Effector memory CD8-positive, alpha-beta T cell (primary cell): ENCODE results near the gene MACF1.

Experiments
- ATAC-seq: fragments of 150-1000 bp; cut with Tn5 transposase; replicated peaks from 2 replicates; pipeline ENCODE4 v1.10.0; 2021; ENCODE audit warnings: mild to moderate bottlenecking, moderate library complexity
- DNase-seq, 3 experiments: peaks; one replicate each; pipeline ENCODE4 v3.0.0; 2021
- H3K27ac Mint-ChIP-seq, 2 donors: one replicate each; pipeline ENCODE4 v1.8.0; 2022; ENCODE audit warnings: mild to moderate bottlenecking in 2 of 2, mixed read lengths in 2 of 2, moderate library complexity in 2 of 2
- H3K27me3 Mint-ChIP-seq, 2 donors: one replicate each; pipeline ENCODE4 v1.8.0; 2022; ENCODE audit warnings: mixed read lengths in 2 of 2
- H3K36me3 Mint-ChIP-seq: one replicate; pipeline ENCODE4 v1.8.0; 2022; ENCODE audit warnings: mild to moderate bottlenecking, moderate library complexity, mixed read lengths; ENCODE audit not compliant: insufficient read depth
- H3K4me1 Mint-ChIP-seq, 2 donors: one replicate each; pipeline ENCODE4 v1.8.0; 2022; ENCODE audit warnings: low read depth in 2 of 2, mixed read lengths in 2 of 2
- H3K4me3 Mint-ChIP-seq, 2 donors: one replicate each; pipeline ENCODE4 v1.8.0; 2022; ENCODE audit warnings: mild to moderate bottlenecking in 2 of 2, mixed read lengths in 2 of 2, moderate library complexity in 2 of 2
- H3K9me3 Mint-ChIP-seq, 2 donors: one replicate each; pipeline ENCODE4 v1.8.0; 2022; ENCODE audit warnings: mixed read lengths in 2 of 2

The MACF1 gene

GRCh38 chr1:39239968-39240367 is 35.5 kb downstream of the MACF1 start:
- ATAC-seq (no peak), DNase-seq (no peak)
- no peak overlapping the region for H3K4me3 Mint-ChIP-seq
- H3K27me3 Mint-ChIP-seq, result no peaks in the 10 kb centered on the region
- H3K27ac Mint-ChIP-seq, result peak overlapping the region; percentile 81
- H3K9me3 Mint-ChIP-seq, result no peaks in the 10 kb centered on the region
- peaks cover 41% of the 10 kb centered on the region for H3K36me3 Mint-ChIP-seq
- peaks cover 18 to 47% of the 10 kb centered on the region in 2 donors for H3K4me1 Mint-ChIP-seq

DNA sequence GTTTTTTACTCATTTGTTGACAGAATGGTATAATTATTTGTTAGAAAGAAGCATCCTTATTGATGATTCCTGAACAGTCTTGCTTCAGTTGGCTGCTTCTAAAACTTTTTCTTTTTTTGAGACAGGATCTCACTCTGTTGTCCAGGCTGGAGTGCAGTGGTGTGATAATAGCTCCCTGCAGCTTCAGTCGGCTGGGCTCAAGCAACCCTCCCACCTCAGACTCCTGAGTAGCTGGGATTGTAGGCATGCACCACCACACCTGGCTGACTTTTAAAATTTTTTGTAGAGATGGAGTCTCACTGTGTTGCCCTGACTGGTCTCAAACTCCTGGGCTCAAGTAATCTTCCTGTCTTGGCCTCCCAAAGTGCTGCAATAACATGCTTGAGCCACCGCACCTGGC is 38.8 kb downstream of the MACF1 start:
- Mint-ChIP-seq H3K4me3 (no peak overlapping the region), H3K27ac (peak overlapping the region; percentile 53 to 86), H3K36me3 (peaks cover 35% of the 10 kb centered on the region), H3K9me3 (no peaks in the 10 kb centered on the region), H3K4me1 (peaks cover 20 to 44% of the 10 kb centered on the region in 2 donors), H3K27me3 (no peaks in the 10 kb centered on the region)
- DNase-seq (no peak), ATAC-seq (no peak)

DNA sequence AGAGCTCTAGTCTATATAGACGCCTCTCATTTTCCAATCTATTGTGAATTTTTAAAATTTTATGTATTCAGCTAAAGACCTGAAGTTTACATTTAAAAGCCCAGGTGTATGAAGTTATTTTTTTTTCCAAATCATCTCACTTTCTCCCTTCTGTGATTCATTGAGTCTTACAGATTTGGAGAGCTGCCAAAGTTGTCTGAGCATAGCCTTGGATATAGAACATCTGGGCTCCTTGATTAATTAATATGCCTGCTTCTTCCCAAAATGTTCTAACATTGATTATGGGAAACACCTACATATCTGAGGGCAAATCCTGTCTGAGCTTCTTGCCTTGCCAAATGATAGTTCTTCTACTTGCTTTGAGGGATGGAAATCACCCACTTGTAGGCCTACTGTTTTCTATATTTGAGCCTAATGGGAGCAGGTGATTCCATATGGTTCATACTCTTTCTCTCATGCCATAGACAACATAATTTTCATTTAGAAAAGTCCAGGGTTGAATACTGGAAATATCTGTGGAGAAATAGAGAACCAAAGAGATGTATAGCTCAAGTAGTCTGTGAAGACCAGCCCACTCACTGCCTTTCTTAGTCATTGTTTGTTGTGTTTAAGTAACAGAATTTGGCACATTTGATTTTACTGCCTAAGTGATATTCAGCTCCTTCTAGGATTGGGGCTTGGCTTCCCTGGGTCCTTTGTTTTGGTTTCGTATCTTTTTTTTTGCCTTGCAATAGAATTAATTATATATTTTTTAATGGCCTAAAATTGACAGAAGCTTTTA is 46.2 kb downstream of the MACF1 start:
- H3K9me3 Mint-ChIP-seq, result no peaks in the 10 kb centered on the region
- peak overlapping the region; percentile 39 to 73 for H3K27ac Mint-ChIP-seq
- DNase-seq (no peak), ATAC-seq (no peak)
- H3K4me1 Mint-ChIP-seq, result peaks cover 14 to 33% of the 10 kb centered on the region in 2 donors
- H3K27me3 Mint-ChIP-seq, result no peaks in the 10 kb centered on the region
- peaks cover 34% of the 10 kb centered on the region for H3K36me3 Mint-ChIP-seq
- H3K4me3 Mint-ChIP-seq, result no peak overlapping the region

DNA sequence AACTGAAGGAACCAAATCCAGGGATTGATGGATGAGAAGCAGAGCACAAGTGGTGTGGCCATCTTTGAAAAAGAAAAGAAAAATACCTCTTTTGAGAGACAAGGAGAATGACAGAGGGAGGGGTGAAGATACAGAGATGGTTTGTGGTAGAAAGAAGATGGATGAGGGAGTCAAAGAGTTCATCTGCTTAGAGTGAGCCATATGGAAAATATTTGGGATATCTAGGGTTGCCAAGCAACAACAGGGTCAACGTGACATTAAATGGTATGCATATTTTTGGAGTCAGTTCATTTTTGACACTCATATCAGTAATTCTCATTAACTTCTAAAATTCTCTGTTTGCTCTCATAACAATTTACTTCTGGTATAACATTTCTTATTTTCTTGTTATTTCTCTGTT is 50.7 kb downstream of the MACF1 start:
- no peak for DNase-seq
- no peak for ATAC-seq
- Mint-ChIP-seq H3K27me3 (no peaks in the 10 kb centered on the region), H3K4me3 (no peak overlapping the region), H3K9me3 (no peaks in the 10 kb centered on the region), H3K4me1 (peaks cover 9 to 17% of the 10 kb centered on the region in 2 donors), H3K36me3 (peaks cover 35% of the 10 kb centered on the region), H3K27ac (no peak overlapping the region)

- Mint-ChIP-seq H3K27ac (peak overlapping the region; percentile 20 to 84), H3K27me3 (no peaks in the 10 kb centered on the region), H3K36me3 (peaks cover 39% of the 10 kb centered on the region), H3K4me1 (peaks cover 21 to 30% of the 10 kb centered on the region in 2 donors), H3K4me3 (no peak overlapping the region), H3K9me3 (no peaks in the 10 kb centered on the region)
- ATAC-seq (peak; percentile 73), DNase-seq (peak; percentile 56 to 73 (median 63))
Observed at GRCh38 chr1:39258146-39258924, 53.8 kb downstream of the MACF1 start.

DNA sequence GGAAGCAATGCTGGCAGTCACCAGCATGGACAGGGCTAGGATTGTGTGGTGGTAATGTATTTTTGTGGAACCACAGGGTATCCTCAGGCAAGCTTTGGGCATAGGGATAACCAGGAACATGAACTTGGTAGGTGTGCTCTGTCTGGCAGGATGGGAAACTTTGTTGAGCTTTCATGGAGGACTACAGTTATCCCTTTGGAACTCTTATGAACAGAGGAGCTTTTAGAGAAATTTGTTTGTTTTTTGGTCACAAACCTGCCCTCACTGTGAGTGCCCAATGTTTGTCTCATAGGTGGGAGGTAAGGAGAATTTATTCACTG is 54.4 kb downstream of the MACF1 start:
- peaks cover 40% of the 10 kb centered on the region for H3K36me3 Mint-ChIP-seq
- no peaks in the 10 kb centered on the region for H3K27me3 Mint-ChIP-seq
- peak overlapping the region; percentile 20 to 84 for H3K27ac Mint-ChIP-seq
- ATAC-seq, result no peak
- no peak for DNase-seq
- peaks cover 21 to 33% of the 10 kb centered on the region in 2 donors for H3K4me1 Mint-ChIP-seq
- no peaks in the 10 kb centered on the region for H3K9me3 Mint-ChIP-seq
- no peak overlapping the region for H3K4me3 Mint-ChIP-seq

- ATAC-seq, result peak; percentile 62
- Mint-ChIP-seq H3K27ac (peak overlapping the region; percentile 33 to 78), H3K27me3 (no peaks in the 10 kb centered on the region), H3K4me3 (peak overlapping the region; percentile 23 to 72), H3K36me3 (peaks cover 43% of the 10 kb centered on the region), H3K4me1 (peaks cover 24 to 49% of the 10 kb centered on the region in 2 donors), H3K9me3 (no peaks in the 10 kb centered on the region)
- DNase-seq, result no peak
Observed at GRCh38 chr1:39261712-39262221, 57.3 kb downstream of the MACF1 start.

GRCh38 chr1:39262802-39263201 is 58.3 kb downstream of the MACF1 start:
- Mint-ChIP-seq H3K4me1 (peaks cover 25 to 51% of the 10 kb centered on the region in 2 donors), H3K27me3 (no peaks in the 10 kb centered on the region)

GRCh38 chr1:39266269-39266668 is 61.8 kb downstream of the MACF1 start:
- ATAC-seq (no peak), DNase-seq (no peak)
- Mint-ChIP-seq H3K36me3 (peaks cover 22% of the 10 kb centered on the region), H3K27me3 (no peaks in the 10 kb centered on the region), H3K27ac (peak overlapping the region in 1 of 2 donors; percentile 47), H3K4me3 (no peak overlapping the region), H3K4me1 (peaks cover 45 to 76% of the 10 kb centered on the region in 2 donors), H3K9me3 (no peaks in the 10 kb centered on the region)

More at GRCh38 chr1:39262802-39263201, 58.3 kb downstream of the MACF1 start:
- ATAC-seq (no peak), DNase-seq (no peak)
- Mint-ChIP-seq H3K9me3 (no peaks in the 10 kb centered on the region), H3K4me3 (peak overlapping the region in 1 of 2 donors; percentile 72), H3K27ac (peak overlapping the region; percentile 33 to 78), H3K36me3 (peaks cover 43% of the 10 kb centered on the region)

DNA sequence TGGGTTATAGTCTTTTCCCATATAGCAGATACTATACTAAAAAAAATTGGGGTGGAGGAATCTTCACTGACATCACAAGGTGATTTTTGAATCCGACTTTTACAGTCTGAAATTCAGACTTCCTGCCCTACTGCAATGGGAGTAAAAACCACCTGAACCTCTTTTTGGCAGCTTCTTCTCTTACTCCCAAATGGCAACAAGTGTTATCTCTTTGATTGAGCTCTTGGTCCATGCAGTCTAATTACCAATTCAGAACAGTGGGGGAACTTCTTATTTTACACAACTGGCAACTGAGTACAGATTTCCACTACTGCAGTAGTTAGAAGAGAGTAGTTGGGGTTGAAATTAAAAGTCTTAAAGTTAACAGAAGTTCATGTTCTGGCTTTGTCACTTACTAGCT is 62.3 kb downstream of the MACF1 start:
- peaks cover 18% of the 10 kb centered on the region for H3K36me3 Mint-ChIP-seq
- peak overlapping the region; percentile 47 to 57 for H3K27ac Mint-ChIP-seq

GRCh38 chr1:39268112-39268581 is 63.7 kb downstream of the MACF1 start:
- Mint-ChIP-seq H3K4me1 (peaks cover 49 to 75% of the 10 kb centered on the region in 2 donors), H3K9me3 (no peaks in the 10 kb centered on the region), H3K4me3 (peak overlapping the region; percentile 62 to 78), H3K27ac (peak overlapping the region; percentile 30 to 97), H3K36me3 (peaks cover 12% of the 10 kb centered on the region), H3K27me3 (no peaks in the 10 kb centered on the region)
- ATAC-seq (peak; percentile 84), DNase-seq (no peak)

More for the DNA sequence above, 62.3 kb downstream of the MACF1 start:
- no peak for ATAC-seq
- no peaks in the 10 kb centered on the region for H3K27me3 Mint-ChIP-seq
- no peak for DNase-seq
- H3K4me1 Mint-ChIP-seq, result peaks cover 46 to 76% of the 10 kb centered on the region in 2 donors
- no peaks in the 10 kb centered on the region for H3K9me3 Mint-ChIP-seq
- no peak overlapping the region for H3K4me3 Mint-ChIP-seq

DNA sequence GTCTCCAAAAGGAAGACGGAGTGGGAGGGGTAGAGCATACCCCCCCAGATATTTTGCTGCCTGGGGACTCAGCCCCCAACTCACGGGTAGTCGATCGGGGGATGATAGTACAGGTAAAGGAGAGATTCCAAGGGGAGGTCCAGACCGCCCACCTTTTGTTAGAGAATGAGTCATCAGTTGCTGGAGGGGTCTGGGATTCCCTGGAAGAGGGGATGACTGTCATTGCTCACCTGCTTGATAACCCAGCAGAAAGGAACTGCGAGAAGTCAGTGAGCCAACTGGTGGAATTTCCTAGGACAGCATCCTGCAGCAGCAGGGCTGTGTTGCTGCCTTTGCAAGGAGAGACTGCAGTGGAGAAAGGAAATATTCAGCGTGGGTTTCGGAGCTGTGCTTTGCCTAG is 64.4 kb downstream of the MACF1 start:
- Mint-ChIP-seq H3K4me1 (peaks cover 49 to 72% of the 10 kb centered on the region in 2 donors), H3K36me3 (peaks cover 7% of the 10 kb centered on the region), H3K27ac (peak overlapping the region; percentile 7 to 97)

GRCh38 chr1:39269349-39269748 is 64.9 kb downstream of the MACF1 start:
- no peaks in the 10 kb centered on the region for H3K9me3 Mint-ChIP-seq
- H3K36me3 Mint-ChIP-seq, result peaks cover 8% of the 10 kb centered on the region
- no peaks in the 10 kb centered on the region for H3K27me3 Mint-ChIP-seq
- H3K4me1 Mint-ChIP-seq, result peaks cover 49 to 73% of the 10 kb centered on the region in 2 donors
- DNase-seq (no peak), ATAC-seq (no peak)
- H3K4me3 Mint-ChIP-seq, result no peak overlapping the region
- H3K27ac Mint-ChIP-seq, result peak overlapping the region; percentile 7 to 97

More for the DNA sequence above, 64.4 kb downstream of the MACF1 start:
- no peaks in the 10 kb centered on the region for H3K9me3 Mint-ChIP-seq
- DNase-seq (no peak), ATAC-seq (no peak)
- H3K27me3 Mint-ChIP-seq, result no peaks in the 10 kb centered on the region
- H3K4me3 Mint-ChIP-seq, result peak overlapping the region in 1 of 2 donors; percentile 21
